ENCODE results near the gene BCL7A.
"Not testable (repeated sequence)": the region's sequence is repeated elsewhere in the genome, so short reads cannot be mapped to it uniquely, and the experiment has no call there.

Gene BCL7A

DNA sequence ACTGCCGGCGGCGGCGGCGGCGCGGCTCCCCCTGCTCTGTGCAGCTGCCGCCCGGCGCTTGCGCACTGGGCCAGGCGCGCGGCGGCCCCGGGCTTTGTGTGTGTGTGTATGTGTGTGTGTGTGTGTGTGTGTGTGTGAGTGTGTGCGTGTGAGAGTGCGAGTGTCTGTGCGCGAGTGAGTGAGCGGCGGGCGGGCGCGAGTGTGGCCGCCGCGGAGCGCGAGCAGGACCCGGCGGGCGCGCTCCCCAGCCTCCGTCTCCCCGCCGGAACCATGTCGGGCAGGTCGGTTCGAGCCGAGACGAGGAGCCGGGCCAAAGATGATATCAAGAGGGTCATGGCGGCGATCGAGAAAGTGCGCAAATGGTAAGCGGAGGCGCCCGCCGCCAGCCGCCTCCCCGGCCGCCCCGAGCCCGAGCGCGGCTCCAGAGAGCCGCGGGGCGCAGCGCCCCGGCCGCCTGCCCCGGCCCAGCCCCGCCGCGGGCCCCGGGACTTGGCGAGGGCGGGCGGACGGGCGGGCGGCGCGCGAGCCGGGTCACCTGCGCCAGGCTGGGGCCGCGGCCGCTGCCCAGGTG is at the start of gene BCL7A:
Gene BCL7A, plus strand, starts transcription at position 63 of the 571 bp plus-strand sequence. Its CDS starts 208 bp downstream, at position 271.
- DNase-seq = peak; percentile 45

DNA sequence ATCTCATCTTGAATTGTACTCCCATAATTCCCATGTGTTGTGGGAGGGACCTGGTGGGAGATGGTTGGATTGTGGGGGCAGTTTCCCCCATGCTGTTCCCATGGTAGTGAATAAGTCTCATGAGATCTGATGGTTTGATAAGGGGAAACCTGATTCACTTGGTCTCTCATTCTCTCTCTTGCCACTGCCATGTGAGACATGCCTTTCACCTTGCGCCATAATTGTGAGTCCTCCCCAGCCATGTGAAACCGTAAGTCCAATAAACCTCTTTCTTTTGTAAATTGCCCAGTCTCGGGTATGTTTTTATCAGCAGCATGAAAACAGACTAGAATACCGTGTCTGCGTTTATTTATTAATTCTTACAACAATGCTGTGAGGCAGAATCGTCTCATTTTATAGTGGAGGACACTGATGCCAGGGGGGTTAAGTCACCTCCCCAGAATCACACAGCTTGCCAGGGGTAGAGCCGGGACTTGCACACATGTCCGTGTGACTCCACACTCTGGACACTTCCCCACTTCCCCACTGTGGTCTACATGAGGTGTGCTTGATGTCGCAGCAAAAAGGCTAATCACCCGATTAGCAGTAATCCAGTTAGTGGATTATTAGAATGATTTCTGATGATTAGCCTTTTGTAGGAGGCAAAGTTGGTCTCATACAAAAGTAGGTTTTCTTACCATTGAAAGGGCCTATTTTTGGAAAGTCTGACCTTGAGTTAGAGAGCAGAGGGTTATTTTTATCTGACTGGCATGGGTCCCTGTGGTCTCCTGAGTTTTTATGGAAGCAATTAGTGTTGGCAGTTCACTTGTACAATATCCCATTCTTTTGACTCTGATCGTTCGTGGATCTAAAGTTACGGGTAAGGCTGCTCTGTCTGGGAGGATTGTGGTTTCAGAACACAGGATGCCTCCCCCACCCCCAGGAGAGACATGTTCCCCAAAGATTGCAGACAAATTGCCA is 47.4 kb upstream of the BCL7A start:
- no peak for DNase-seq

DNA sequence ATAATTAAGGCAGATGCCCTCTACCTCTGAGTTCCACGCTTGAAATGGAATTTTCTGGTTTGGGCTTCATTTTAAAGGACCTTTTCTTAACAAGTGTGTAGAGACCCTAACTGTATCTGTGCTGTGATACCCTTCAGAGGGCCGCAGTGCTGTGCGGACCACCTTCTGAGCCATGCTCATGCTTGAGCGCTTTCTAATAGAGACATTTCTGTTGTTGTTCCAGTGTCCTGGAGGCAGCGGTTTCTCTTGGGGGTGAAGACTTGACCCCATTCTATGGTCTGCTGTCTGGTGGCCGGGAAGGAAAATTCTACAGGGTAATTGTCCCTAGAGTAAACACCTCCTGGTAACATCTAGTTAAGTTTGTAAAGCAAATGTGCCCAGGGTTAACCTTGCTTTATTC is 46.7 kb upstream of the BCL7A start:
- DNase-seq = no peak

DNA sequence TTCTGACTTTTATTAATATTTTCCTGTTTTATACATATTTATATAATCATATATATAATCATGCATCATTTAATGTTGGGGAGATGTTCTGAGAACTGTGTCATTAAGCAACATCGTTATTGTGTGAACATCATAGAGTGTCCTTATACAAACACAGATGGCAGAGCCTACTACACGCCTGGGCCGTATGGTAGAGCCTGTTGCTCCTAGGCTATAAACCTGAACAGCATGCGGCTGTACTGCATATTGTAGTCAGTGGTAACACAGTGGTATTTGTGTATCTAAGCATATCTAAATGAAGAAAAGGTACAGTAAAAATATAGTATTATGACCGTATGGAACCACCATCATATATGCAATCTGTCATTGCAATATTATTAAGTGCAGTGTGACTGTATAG is 44.7 kb upstream of the BCL7A start:
- no peak for DNase-seq

DNA sequence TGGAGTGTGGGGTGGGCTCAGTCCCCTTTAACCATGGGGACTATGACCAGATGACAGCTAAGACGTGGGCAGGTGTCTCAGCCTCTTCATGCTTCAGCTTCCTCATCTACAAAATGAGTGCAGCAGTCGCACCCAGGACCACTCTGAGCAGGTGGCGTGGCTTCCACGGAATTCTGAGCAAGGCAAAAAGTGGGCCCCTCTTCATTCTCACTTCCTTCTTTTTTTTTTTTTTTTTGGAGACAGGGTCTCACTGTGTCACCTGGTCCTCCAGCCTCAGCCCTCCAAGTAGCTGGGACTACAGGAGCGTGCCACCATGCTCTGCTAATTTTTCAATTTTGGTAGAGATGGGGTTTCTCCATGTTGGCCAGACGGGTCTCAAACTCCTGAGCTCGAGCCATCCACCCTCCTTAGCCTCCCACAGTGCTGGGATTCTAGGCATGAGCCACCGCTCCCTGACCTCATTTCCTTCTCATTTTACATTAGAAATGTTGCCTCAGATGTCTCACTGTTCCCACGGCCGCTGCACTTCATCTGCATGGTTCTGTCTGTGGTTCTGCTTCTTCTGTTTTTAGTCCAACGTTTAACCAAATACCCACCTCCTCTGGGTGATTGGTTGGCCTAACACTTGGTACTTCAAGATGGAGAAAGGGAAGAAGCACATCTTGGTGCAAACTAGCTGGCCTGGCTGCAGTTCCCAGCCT is 41.3 kb upstream of the BCL7A start:
- DNase-seq = no peak

DNA sequence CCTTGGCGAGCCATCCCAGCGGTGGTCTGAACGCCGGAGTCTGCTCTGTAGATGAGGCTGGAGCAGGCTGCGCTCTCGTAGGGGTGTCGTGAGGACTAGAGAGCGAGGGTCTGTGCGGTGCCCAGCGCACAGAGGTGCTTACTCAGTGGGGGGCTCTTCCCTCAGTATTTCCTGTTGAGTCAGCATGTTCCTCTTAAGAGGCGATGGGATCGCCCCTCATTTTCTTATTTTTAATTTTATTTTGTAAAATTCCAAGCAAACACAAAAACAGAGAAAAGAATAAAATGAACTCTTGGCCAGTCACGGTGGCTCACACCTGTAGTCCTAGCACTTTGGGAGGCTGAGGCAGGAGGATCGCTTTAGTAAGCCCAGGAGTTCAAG is 40.8 kb upstream of the BCL7A start:
- DNase-seq = no peak

DNA sequence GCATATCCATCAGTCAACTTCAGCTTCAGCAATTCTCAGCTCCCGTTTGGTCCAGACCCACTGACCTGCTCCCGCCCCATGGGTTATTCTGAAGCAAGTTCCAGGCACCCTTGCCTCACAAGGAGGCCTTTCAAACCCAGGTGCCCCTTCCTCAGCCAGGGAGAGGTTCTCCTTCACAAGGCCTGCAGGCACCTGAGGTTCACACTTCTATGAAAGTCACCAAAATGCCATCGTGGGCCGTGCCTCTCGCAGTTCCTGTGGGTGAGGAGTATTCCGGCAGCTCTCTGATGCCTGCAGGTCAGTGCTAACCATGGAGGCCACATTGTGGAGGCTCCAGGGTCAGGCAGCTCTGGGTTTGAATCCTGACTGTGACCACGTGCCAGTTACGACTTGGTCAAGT is 40.2 kb upstream of the BCL7A start:
- no peak for DNase-seq

DNA sequence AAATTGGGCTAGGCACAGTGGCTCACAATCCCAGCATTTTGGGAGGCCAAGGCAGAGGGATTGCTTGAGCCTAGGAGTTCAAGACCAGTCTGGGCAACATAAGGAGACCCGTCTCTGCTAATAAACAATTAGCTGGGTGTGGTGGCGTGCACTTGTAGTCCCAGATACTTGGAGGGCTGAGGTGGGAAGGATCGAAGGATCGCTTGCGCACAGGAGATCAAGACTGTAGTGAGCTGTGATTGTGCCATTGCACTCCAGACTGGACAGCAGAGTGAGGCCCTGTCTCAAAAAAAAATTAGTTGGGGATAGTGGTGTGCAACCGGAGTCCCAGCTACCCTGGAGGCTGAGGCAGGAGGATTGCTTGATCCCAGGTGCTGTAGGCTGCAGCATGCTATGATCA is 38.7 kb upstream of the BCL7A start:
- no peak for DNase-seq

DNA sequence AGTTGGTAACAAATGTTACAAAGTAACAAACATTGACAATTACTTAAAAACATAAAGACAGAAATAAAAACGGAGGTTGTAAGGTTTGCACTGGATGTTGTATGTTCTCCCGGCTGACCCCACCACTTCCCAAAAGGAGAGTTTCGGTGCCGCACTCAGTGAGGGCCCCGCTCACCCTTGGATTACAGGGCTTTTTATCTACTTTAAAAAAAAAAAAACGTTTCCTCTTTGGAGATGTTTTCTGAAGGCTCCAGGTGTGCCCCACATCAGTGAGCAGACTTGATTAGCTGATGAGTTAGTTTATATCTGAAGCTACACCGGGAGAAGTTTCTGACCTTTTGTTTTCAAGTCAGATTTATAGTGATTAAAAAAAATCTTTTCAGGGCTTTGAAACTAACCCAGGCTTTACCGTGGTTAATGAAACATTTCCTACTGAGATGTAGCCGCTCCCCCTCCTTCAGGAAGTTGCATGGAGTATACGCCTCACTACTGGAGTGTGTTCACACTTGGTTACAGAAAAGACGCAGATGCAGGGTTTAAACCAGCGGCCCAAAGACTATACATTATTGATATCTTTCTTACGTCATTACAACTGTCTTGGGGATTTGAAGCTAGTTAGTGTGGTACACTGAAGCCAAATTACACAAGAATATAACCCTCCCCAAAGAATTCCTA is 38.0 kb upstream of the BCL7A start:
- DNase-seq = no peak

DNA sequence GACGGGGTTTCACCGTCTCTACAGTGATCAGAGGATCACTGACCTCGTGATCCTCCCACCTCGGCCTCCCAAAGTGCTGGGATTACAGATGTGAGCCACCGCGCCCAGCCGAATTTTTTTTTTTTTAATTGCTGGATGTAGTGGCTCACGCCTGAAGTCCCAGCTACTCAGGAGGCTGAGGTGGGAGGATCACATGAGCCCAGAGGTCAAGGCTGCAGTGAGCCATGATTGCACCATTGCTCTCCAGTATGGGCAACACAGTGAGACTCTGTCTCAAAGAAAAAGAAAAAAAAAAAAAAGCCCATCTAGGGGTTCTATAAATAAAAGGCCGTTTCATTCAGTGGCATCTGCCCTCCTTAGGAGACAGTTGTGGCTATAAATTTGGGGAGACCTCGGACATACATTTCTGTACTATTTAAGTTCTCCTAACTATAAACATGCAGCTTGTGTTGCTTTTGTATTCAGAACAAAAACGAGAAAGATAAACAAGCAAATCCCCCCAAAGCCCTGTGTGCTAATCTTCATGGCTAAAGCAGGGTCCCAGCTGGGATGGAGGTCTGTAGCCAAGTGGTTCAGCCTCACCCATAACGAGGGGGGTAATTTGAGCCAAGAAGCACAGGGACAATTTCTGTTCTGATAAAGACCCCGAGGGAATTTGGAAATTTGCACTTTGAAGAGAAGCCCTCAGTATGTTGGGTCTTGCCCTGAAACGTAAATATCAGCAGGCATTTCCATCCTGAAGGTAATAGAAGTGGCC is 35.0 kb upstream of the BCL7A start:
- DNase-seq = no peak

DNA sequence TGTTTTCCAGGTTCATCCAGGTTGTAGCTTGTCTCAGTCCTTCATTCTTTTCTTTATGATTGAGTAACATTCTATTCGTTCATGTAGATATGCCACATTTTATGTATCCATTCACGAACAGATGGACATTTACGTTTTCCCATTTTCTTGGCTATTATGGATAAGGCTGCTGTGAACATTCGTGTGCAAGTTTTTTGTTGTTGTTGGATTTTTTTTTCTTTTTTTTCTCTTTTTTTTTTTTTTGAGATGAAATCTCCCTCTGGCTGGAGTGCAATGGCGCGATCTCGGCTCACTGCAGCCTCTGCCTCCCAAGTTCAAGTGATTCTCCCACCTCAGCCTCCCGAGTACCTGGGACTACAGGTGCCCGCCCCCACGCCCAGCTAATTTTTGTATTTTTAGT is 33.2 kb upstream of the BCL7A start:
- DNase-seq = not testable (repeated sequence)

DNA sequence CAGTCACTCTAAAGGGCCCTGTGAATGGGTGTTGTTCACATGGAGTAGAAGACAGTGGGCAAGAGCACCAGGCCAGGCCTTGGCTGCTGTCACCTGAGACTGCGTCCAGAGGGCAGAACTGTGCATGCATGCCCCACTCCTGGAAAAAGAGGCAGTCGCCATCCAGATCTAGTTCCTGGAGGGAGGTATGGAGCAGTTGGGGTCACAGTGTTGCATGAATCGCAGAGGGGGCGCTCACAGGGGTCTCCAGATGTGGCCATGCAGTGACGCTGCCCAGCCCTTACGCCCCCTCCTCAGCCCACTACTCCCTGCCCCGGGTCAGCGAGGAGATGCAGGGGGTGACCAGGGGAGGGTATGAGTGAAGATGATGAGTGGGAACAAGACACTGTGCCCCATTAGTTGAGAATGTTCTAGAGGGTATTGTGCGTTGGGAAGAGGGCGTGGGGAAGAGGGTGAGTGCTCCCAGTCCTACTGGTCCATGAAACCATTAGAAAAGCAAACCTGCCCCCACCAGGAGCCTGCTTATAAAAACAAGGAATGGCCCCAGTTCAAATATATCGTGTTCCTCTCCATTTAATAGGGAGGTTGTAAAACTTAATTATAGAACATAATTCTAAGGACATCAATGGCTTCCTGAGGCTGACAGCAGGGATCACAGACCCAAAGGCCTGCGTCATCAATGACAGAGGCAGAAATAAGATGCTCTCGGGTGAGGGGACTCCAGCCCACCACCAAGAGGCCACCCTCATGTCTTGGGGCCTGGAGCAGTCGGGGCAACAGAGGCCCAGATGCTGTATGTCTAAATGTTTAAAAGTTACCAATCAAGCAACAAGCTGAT is 32.2 kb upstream of the BCL7A start:
- DNase-seq = no peak

DNA sequence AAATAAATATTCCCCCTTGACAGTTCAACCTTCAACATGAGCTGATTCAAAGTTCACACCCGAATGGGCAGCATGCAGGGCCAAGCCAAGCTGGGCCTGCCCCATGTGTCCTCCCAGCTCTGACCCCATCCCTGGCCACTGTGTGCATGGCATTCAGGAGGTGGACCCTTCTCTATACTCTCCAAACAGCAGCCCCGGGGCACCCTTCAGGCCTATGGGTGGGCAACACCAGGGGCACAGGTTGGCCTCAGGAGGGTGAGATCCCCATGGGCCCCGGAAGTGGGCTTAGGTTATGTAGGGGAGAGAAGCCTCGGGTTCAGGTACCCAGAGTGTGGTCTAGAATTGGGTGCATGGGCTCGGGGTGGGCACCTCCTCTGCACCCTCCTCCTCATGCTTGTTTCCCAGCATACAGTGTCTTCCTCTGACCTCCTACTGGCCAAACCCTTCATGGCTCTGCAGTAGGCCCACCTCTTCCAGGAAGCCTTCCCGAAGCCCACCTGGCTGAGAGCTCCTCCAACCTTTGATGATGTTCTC is 31.5 kb upstream of the BCL7A start:
- no peak for DNase-seq

DNA sequence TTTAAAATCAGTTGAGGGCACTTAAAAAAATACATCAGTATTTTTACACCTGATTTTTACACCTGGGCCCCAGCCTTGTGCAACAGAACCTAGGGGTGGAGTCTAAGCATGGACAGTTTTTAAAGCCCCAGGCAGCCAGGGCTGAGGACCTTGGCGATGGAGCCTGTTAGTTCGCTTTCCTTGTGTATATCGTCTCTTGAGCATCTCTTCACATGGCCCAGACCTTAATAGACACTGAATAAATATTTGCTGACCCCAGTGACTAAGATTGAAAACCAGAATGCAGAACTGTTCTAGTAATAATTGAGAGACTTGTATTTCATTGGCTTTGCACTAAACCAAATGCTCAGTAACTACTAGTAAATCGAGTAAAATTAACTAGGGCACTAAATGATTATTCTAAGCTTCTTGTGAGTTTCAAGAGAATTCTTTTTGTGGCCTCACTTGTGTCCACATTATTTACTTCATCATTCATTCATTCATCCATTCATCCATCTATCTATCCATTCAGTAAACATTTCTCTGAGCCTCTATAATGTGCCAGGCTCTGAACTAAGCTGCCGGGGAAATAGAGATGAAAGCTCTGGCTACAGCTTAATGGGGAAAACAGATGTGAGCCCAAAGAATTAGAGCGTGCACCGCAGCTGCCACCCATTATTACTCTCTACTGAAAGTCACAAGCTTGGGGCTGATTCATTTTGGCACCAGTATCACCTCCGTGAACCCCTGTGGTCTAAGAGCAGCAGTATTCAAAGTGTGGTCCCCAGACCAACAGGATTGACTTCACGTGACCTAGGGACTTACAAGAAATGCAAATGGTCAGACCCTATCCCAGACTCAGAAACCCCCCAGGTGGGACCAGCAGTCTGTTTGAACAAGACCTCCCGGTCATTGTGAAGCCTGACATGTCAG is 30.7 kb upstream of the BCL7A start:
- DNase-seq = no peak

DNA sequence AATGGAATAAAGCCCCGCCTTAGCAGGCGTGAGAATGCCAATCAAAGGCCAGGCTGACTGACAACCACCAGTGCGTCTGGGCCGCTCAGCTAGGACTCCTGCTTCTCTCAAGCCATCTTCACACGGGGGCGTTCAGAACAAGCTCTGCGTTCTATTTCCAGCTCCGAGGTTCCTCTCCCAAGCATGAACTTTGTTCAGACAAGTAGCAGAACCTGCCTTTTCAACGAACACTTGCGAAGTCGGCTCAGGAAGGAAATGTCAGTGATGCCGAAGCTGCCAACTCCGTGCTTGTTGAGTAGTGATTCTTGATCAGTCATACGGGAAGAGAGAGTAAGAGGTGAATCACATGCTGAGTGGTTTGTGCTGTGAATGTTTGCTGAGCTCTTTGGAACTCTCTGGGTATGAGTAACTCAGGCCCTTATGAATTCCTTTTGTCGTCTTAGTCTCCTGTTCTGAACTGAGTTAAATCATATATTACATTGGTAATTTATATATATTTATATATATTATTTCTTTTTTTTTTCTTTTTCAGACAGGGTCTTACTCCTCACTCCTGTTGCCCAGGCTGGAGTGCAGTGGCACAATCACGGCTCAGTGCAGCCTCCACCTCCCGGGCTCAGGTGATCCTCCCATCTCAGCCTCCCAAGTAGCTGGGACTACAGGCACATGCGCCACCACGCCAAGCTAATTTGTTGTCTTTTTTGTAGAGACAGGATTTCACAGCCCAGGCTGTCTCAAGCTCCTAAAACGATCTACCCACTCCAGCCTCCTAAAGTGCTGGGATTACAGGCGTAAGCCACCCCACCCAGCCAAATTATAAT is 29.4 kb upstream of the BCL7A start:
- DNase-seq = no peak

DNA sequence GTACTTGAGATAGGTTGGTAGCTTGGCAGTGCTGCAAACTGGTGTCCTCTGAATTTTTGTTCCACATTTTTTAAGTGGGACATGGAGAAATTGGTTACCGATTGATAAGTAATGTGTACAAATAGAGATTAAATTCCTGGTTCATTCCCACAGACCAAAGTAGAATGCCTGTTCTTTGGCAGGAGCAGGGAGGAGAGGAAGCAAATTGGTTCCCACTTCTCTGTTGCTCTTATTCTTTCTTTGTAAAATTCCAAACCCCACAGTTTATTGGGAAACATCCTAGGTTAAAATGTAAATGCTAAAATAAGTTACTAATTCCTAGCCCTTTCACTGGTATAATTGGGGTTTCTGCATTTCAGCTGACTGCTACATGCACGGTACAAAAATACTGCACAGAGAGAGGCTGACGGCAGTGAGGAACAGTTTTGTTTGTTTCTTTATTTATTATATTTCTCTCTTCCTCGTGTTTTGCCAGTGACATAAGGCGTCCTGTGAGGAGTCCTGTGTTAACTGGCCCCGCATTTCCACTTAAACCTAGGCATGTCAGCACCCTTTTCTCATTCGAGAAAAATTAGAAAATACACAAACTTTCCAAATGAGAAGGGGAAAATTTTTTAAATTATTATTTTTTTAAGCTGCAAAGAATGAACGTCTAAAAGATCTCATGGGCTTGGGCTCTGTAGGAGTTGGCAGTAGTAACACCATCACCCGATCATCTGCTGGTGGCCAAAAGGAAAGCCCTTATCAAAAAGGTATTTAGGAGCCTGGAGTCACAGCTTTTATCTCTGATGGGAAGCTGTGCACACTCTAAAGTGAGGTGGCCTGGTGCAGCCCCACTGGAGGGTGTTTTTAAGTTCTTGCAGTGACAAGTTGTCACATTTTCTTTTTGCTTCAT is 25.4 kb upstream of the BCL7A start:
- no peak for DNase-seq

DNA sequence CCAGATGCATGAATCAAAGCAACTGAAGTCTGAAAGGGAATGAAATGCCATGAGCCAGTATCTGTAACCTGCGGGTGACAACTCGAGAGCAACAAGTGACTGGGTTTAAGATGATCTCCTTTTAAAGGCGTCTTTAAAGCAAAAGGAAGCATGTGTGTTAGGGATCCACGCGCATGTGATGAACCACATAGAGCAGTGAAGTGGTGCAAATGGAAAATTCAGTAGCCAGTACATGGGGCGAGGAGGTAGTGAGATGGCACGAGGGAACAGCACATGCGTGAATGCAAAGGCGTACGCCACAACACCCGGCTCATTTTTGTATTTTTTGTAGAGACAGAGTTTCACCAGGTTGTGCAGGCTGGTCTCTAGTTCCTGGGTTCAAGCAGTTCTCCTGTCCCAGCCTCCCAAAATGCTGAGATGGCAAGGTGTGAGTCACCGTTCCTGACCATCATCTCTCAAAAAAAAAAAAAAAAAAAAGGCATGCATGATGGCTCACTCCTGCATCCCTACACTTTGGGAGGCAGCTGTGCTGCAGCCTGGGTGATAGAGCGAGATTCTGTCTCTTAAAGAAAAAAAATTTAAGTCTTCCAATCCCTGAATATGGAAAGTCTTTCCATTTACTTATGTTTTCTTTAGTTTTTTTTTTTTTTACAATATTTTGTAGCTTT is 24.6 kb upstream of the BCL7A start:
- no peak for DNase-seq
